Endothelial cell of umbilical vein (primary cell): ENCODE results near the gene AP5S1.

Experiments used
- CTCF ChIP-seq, 2 donors: IDR thresholded peaks; 1 replicate in 1 of 2; 2 replicates in 1 of 2; pipeline ENCODE4 v1.5.1; 2011; ENCODE audit warnings: low read length in 2 of 2, mild to moderate bottlenecking in 2 of 2, moderate library complexity in 2 of 2, control low read depth in 1 of 2, inconsistent platforms in 1 of 2, low read depth in 1 of 2; ENCODE audit not compliant: insufficient read depth in 1 of 2; ENCODE audit errors: extremely low read depth in 1 of 2
- EZH2 ChIP-seq: IDR thresholded peaks from 2 replicates; pipeline ENCODE4 v1.6.1; 2012; ENCODE audit warnings: borderline replicate concordance, low read depth, mild to moderate bottlenecking, moderate library complexity, low read length, inconsistent platforms; ENCODE audit not compliant: severe bottlenecking
- GATA2 ChIP-seq: IDR thresholded peaks from 2 replicates; pipeline ENCODE4 v1.7.0; 2011; ENCODE audit warnings: low read depth, mild to moderate bottlenecking, moderate library complexity, mixed read lengths, low read length; ENCODE audit not compliant: insufficient read length, insufficient read depth
- MYC ChIP-seq: IDR thresholded peaks from one replicate; pipeline ENCODE4 v1.6.1; 2011; ENCODE audit warnings: mild to moderate bottlenecking, low read depth, low read length
- POLR2A ChIP-seq: IDR thresholded peaks from 2 replicates; pipeline ENCODE4 v1.6.1; 2012; ENCODE audit warnings: low read depth, mild to moderate bottlenecking, control low read depth, low read length
- POLR2AphosphoS5 ChIP-seq: IDR thresholded peaks from 2 replicates; pipeline ENCODE4 v1.6.1; 2012; ENCODE audit warnings: low read depth, mild to moderate bottlenecking, control low read depth, low read length, moderate library complexity; ENCODE audit not compliant: insufficient read depth

GRCh38 chr20:3875378-3875974 lies 55.1 kb downstream of the AP5S1 start:
- TF ChIP-seq CTCF (IDR thresholded peaks at IDR 0.05; ENCODE audit: extremely low read depth in 1 of 2, insufficient read depth in 1 of 2, low read depth in 1 of 2, low read length in 2 of 2) (no peak), POLR2AphosphoS5 (no peak), POLR2A (peak; percentile 25), MYC (no peak), GATA2 (no peak), EZH2 (no peak)
